A673 (cell line): Measurements from ENCODE around the gene LIPH.

Source experiments
- EZH2 ChIP-seq: fragments of 200-600 bp; sonication (generic); IDR thresholded peaks from 2 replicates; pipeline ENCODE4 v1.6.1; 2017; ENCODE audit warnings: borderline replicate concordance, low read depth, mild to moderate bottlenecking, mixed read lengths, antibody characterized with exemption, low read length; ENCODE audit not compliant: poor library complexity, severe bottlenecking
- TF ChIP-seq, protein P1 (sequence below): fragments of 300-800, 200-600 bp; sonication (generic); conservative IDR thresholded peaks from 2 replicates; pipeline ENCODE4 v1.5.1; 2017; ENCODE audit warnings: low read depth, mild to moderate bottlenecking, antibody characterized with exemption, low read length, moderate library complexity, mixed read lengths

DNA sequence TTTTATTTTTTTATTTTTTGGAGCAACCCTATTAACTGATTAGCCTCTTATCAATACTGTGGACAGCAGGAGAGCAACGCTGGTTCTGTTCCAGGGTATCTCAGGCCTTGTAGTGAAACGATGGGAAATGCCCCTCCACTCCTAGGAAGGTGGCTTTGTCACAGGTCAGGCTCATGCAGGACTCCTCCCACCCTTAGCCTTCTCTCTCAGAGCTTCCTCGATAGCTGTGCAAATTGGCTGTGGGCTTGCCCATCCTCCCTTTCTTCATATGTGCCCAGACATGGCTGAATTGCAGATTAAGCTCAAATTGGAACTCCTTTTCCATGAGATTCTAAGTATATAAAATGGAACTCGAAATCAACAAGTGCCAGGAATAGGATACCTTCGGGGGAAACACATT, 92.1 kb downstream of the LIPH start:
- TF ChIP-seq, protein P1, sequence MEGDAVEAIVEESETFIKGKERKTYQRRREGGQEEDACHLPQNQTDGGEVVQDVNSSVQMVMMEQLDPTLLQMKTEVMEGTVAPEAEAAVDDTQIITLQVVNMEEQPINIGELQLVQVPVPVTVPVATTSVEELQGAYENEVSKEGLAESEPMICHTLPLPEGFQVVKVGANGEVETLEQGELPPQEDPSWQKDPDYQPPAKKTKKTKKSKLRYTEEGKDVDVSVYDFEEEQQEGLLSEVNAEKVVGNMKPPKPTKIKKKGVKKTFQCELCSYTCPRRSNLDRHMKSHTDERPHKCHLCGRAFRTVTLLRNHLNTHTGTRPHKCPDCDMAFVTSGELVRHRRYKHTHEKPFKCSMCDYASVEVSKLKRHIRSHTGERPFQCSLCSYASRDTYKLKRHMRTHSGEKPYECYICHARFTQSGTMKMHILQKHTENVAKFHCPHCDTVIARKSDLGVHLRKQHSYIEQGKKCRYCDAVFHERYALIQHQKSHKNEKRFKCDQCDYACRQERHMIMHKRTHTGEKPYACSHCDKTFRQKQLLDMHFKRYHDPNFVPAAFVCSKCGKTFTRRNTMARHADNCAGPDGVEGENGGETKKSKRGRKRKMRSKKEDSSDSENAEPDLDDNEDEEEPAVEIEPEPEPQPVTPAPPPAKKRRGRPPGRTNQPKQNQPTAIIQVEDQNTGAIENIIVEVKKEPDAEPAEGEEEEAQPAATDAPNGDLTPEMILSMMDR: no peak
- no peak for TF ChIP-seq EZH2
